Kidney (tissue), 14 donors: ENCODE results near the gene KIF12. TPM values are rescaled to one million over a fixed set of nuclear protein-coding genes. Genes with fewer than 3 reads are reported as not detected.
"Not testable (repeated sequence)": the region's sequence is repeated elsewhere in the genome, so short reads cannot be mapped to it uniquely, and the experiment has no call there.

Experiments used
- DNase-seq, 5 donors: peaks; one replicate each; pipeline ENCODE4 v3.0.0-alpha.2; 2013 to 2020
- FAIRE-seq: peaks from 2 replicates; lab custom pipeline; 2012; peaks lifted over from hg19 to GRCh38; lab: Jason Lieb, UNC
- H3K27ac ChIP-seq, 2 donors: one replicate each; pipeline ENCODE4 v1.7.0; 2013; ENCODE audit warnings: low read depth in 2 of 2, low read length in 2 of 2, inconsistent platforms in 1 of 2
- H3K27me3 ChIP-seq: one replicate; pipeline ENCODE4 v1.7.1; 2013; ENCODE audit warnings: low read length, inconsistent platforms; ENCODE audit not compliant: control insufficient read depth, insufficient read depth
- H3K36me3 ChIP-seq, 3 donors: one replicate each; pipeline versions ENCODE4 v1.7.0 to v1.7.1; 2013; ENCODE audit warnings: low read length in 3 of 3, control low read depth in 1 of 3, inconsistent platforms in 1 of 3; ENCODE audit not compliant: insufficient read depth in 3 of 3, control insufficient read depth in 2 of 3
- H3K4me1 ChIP-seq, 3 donors: one replicate each; pipeline versions ENCODE4 v1.7.0 to v1.7.1; 2013; ENCODE audit warnings: low read length in 3 of 3, inconsistent platforms in 1 of 3, low read depth in 1 of 3; ENCODE audit not compliant: control insufficient read depth in 2 of 3, insufficient read depth in 2 of 3
- H3K4me3 ChIP-seq, 3 donors: one replicate each; pipeline versions ENCODE4 v1.7.0 to v1.8.1; 2013; ENCODE audit warnings: low read length in 3 of 3, control low read depth in 1 of 3, inconsistent platforms in 1 of 3
- H3K9ac ChIP-seq, 3 donors: one replicate each; pipeline versions ENCODE4 v1.7.0 to v1.7.1; 2013; ENCODE audit warnings: low read length in 3 of 3, control low read depth in 1 of 3, inconsistent platforms in 1 of 3
- H3K9me3 ChIP-seq, 3 donors: one replicate each; pipeline versions ENCODE4 v1.7.0 to v1.7.1; 2013; ENCODE audit warnings: low read length in 3 of 3, control low read depth in 1 of 3, inconsistent platforms in 1 of 3; ENCODE audit not compliant: control insufficient read depth in 2 of 3, insufficient read depth in 1 of 3
- CTCF ChIP-seq: IDR thresholded peaks from 3 replicates; pipeline ENCODE4 v1.5.1; 2012; ENCODE audit warnings: mild to moderate bottlenecking, moderate library complexity, borderline replicate concordance; ENCODE audit not compliant: insufficient read depth; ENCODE audit errors: extremely low read depth
- intact Hi-C: fragments of 100-400 bp; cut with DNase I; formaldehyde crosslinking; loops from one replicate; pipeline ENCODE4 v1.11.1; 2022
- polyA plus RNA-seq: library from polyadenylated mRNA; stranded (reverse); fragments of 350-450 nt; fragmentation: Illumina TruSeq; extraction: RNeasy Lipid Tissue Mini Kit (QIAGEN cat#74804); gene quantifications from one replicate; pipeline ENCODE4 v1.2.3, GENCODE V29; 2014; ENCODE audit warnings: low read depth, low replicate concordance; ENCODE audit not compliant: insufficient read depth
- total RNA-seq: library from RNA; stranded (reverse); fragmentation: NEBNext Ultra II Directional; extraction: Animal tissue kit (Norgen Biotek cat#: 25700); gene quantifications from one replicate; pipeline ENCODE4 v1.2.1, GENCODE V29; 2021
- donor health status: control.
- donor health status: control.
- donor health status: control.
- donor health status: control.
- donor health status: control.
- donor health status: DM: yes; HTN: yes; CAD: no.
- donor health status: Normal renal cell carcinoma (clear cell type).

The KIF12 gene
- total and polyA plus RNA-seq, 2 donors from 2014 or later = 155 to 202 TPM

- Histone ChIP-seq H3K4me1 (peaks cover 0 to 27% (median 20%) of the 10 kb centered on the region in 3 donors), H3K9ac (no peak overlapping the region), H3K9me3 (no peaks in the 10 kb centered on the region), H3K36me3 (no peaks in the 10 kb centered on the region), H3K27ac (no peak overlapping the region), H3K27me3 (no peaks in the 10 kb centered on the region), H3K4me3 (no peak overlapping the region)
- no peak for FAIRE-seq
- DNase-seq = peak in 1 of 5 donors; percentile 6
- no peak for TF ChIP-seq CTCF
- intact Hi-C loops = loop anchor here (10.0 kb wide), 1 partner anchor 211 kb away; no protein-coding TSS in a partner anchor
These were observed 15.4 kb downstream of the KIF12 start for GRCh38 chr9:114083666-114084065.

GRCh38 chr9:114082763-114083412, 16.2 kb downstream of the KIF12 start:
- H3K27ac ChIP-seq = not testable (repeated sequence)

DNA sequence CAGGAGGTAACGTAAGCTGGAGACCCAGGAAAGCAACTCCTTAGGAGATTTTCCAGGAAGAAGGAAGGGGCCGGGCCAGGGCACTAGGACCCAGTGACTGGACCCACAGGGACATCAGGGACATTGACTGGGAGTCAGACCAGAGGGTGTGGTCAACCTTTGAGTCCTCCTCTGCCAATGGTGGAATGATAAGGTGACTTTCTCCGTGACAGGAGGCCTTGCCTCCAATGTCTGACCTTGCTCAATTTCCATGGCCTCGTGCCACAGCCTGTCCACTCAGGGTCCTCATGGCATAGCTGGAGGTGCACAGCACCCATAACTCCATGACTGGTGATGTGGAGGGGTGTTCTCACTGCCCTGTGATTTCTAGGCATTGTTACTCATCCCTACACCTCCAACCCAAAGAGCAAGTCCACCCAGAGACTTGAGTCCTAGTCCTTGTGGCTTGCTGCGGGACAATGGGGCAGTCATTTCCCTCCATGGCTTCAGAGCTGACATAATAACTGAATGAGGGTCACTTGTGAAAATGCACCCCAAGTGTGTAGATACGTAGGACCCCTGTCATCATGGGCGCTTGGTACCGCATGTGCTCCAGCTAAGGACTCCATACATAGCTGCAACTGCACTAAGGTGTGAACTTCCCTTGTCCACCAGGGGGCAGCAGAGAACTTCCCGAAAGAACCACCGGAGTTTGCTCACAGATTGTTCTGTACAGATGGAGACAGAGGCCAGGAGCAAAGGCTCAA, 16.9 kb downstream of the KIF12 start:
- Histone ChIP-seq H3K9ac (no peak overlapping the region), H3K4me1 (peaks cover 0 to 30% (median 24%) of the 10 kb centered on the region in 3 donors)

More at GRCh38 chr9:114082763-114083412, 16.2 kb downstream of the KIF12 start:
- not testable (repeated sequence) for H3K4me3 ChIP-seq, FAIRE-seq, H3K27me3 ChIP-seq, H3K9ac ChIP-seq, DNase-seq, H3K9me3 ChIP-seq, H3K36me3 ChIP-seq
- peaks cover 0 to 30% (median 24%) of the 10 kb centered on the region in 3 donors for H3K4me1 ChIP-seq
- intact Hi-C loops = loop anchor here (10.0 kb wide), 1 partner anchor 212 kb away; no protein-coding TSS in a partner anchor

More for the DNA sequence above, 16.9 kb downstream of the KIF12 start:
- FAIRE-seq (peak; percentile 66), DNase-seq (peak; percentile 90 to 97 (median 94))
- H3K4me3 ChIP-seq = no peak overlapping the region
- intact Hi-C loops = loop anchor here (10.0 kb wide), 1 partner anchor 213 kb away; no protein-coding TSS in a partner anchor
- H3K27ac ChIP-seq = peak overlapping the region; percentile 81 to 82
- H3K9me3 ChIP-seq = no peaks in the 10 kb centered on the region
- H3K27me3 ChIP-seq = no peaks in the 10 kb centered on the region
- no peaks in the 10 kb centered on the region for H3K36me3 ChIP-seq
- peak; percentile 88 for TF ChIP-seq CTCF
